KG1 (cell line): ENCODE data around the gene SRCAP.

Source experiments
- DNase-seq: peaks from one replicate; lab custom pipeline; 2025; lab: John Stamatoyannopoulos, UW

Gene SRCAP

DNA sequence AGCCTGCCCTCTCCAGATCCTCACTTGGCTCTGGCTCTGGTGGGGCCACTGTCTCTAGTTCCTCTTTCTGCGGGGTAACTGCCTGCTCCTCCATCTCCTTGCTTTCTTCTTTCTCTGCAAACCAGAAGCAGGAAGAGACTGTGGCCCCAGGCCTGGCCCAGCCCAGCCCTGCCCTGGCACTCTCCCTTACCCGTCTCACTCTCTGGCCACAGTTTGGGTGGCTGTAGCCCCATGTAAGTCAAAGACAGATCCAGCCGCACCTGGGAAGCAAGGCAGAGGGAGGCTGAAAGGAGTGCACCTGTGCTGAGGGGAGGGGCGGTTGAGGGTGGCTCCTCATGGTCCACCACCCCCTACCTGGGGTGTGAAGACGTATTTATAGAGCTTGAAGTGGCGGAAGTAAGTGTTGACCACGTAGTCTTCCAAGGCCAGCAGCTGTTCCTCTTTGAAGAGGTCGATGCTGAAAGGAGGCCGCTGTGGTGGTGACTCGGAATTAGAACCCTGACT lies 60.1 kb downstream of the SRCAP start:
- peak; percentile 33 for DNase-seq

DNA sequence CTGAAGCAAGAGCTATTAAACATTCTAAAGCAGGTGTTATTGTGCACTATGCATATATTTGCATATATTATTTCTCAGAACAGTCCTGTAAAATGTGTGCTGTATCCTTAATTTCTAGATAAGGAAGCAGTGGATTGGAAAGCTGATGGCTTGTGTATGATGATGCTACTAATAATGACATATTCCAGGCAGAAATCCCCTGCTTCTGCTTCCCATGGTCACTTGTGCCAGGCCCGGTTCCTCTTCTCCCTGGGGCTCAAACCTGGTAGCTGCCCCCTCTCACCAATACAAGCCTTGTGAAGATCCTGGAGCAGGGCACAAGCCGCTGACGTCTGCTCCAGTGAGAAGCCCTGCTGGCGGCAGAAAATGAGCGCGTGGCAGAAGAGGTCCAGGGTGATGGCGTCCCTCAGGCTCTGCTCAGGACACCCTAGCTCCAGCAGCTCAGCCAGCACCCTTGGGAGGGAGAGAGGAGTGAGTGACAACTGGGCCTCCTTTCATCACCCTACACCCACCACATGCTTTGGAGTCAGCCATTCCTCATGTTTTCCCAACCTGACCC lies 61.1 kb downstream of the SRCAP start:
- no peak for DNase-seq

DNA sequence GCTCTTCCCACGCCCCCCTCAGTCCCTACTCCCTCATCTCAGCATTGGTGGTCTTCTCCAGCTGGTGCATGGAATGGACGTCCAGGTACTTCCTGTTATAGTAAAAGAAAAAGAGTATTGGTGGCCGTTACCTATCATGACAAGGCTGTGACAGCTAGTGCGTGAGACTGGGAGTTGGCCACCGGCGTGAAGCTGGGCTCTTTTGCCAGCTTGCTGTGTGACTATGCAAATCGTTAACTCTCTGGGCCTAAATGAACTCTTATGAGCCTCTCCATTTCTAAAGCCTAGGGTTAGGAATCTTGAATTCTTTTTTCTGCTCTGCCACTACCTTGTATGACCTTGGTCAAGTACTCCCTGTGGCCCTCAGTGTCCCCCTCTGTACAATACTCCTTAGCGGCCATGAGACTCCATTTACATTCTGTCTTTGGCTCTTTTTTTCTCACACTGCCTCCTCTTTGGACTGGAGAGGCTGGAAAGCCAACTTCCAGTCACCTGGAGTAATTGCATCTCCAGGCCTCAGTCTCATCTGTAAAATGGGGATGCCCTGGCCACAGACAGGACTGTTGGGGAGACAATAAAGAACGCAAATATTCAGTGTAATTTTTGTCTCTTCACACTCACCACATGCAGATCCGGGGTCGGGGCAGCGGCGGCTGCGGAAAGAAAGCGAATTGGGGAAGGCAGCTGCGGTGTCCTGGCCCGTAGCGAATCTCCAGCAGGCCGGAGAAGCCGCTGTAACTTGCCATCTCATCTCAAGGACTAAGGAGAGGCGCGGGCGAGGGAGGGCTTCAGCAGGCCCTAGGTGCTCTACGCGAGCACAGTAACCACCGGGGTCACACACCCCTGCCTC lies 61.8 kb downstream of the SRCAP start:
- DNase-seq, result no peak

DNA sequence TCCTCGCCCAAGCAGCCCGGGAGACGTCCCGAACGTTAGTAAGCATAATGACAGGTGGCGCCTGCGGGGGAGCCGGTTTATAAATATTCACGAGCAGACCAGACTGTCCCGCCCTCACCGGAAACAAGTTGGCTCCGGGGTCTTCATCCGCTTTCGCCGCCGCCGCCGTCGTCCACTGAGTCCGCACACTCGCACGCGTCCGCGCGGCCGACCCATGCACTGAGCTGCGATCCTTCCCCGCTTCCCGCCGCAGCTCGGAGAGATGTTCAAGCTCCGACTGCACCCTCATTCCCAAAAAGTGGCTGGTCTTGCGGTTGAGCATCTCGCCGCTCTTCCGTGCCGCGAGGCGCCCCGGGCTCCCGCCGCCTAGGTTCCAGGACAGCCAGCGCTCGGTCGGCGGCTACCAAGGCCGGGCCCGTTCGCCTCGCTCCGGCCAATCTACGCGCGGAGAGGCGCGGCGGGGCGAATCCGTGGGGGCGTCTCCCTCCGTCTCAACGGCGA lies 62.5 kb downstream of the SRCAP start:
- DNase-seq, result no peak

DNA sequence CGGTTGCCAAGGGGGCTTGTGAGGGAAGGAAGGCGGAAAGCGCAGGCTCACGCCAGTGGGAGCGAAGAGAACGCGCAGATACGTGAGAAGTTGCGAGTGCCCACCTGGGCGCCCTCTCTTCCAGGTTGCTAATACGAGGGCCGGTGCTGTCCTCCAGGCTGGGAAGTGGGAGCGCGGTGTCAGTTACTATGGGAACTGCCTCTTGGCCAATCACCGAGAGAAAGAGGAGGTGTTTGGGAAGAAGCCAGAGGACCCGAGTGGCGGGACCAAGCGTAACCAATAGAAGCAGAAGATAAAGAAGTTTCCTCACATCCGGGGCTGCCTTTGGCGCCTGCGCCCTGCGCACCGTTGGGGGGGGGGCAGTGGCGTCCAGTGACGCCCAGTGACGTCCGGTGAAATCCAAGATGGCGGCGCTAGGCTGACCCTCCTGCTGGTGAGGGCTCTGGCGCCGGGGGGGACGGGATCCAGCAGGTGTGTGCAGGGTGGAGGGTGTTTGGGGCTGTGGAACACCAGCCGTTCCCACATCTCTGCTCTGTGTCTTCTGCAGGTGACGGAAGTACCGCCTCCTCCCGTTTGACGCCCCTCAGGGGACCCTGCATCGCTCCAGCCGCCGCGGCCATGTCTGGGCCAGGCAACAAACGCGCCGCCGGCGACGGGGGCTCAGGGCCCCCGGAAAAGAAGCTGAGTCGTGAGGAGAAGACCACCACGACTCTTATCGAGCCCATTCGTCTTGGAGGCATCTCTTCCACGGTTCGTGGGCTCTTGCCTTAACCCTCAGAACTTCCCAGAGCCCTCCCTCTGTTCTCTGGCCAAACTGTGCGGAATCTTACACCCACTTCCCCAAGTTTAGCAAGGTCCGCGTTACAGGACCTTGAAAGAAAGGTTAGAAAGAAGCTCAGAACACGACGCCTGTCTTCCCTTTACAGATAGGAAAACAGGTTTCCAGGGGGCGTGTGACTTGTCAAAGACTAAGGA lies 63.2 kb downstream of the SRCAP start, which contains the start of the genes CFAP119 and RNF40:
TSS of gene CFAP119 (minus strand) at position 135 of the 975 bp plus-strand sequence. CDS start 314 bp downstream, outside the sequence.
TSS of gene RNF40 (plus strand) at position 395 of the 975 bp plus-strand sequence. CDS start at position 619, 224 bp downstream.
- DNase-seq, result peak; percentile 95

DNA sequence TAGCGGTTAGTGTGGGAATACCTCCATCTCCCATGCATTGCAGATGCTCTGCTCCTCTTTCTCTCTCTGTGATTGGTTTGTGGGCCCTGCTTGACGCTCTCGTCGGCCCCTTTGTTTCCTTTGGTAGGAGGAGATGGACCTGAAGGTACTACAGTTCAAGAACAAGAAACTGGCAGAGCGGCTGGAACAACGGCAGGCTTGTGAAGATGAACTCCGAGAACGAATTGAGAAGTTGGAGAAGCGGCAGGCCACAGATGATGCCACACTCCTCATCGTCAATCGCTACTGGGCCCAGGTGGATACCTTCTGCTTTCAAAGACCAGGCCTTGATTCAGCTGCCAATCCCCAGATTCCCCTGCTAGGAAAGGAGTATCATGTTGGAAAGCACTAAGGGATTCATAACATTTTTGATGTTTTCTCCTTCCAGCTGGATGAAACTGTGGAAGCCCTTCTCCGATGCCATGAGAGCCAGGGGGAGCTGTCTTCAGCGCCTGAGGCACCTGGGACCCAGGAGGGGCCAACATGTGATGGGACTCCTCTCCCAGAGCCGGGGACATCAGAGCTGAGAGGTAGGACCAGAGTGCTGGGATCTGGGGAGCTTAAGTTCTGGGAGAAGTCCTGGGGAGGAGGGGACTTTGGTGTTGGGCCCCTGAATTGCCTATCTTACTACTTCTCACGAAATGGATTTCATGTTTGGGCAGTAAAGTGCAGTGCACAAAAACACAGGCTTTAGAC lies 64.2 kb downstream of the SRCAP start:
- no peak for DNase-seq

DNA sequence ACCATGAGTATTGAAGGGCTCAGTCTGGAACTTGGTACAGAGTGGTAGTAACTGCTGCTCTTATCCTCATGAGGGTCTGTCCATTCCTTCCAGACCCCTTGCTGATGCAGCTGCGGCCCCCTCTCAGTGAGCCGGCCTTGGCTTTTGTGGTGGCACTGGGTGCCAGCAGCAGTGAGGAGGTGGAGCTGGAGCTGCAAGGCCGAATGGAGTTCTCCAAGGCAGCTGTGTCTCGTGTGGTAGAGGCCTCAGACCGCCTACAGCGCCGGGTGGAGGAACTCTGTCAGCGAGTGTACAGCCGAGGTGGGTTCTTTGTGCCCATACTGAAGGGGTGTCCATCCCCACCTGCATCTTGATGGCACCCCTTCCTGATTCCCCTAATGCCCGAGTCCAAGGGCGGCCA lies 65.1 kb downstream of the SRCAP start:
- no peak for DNase-seq

DNA sequence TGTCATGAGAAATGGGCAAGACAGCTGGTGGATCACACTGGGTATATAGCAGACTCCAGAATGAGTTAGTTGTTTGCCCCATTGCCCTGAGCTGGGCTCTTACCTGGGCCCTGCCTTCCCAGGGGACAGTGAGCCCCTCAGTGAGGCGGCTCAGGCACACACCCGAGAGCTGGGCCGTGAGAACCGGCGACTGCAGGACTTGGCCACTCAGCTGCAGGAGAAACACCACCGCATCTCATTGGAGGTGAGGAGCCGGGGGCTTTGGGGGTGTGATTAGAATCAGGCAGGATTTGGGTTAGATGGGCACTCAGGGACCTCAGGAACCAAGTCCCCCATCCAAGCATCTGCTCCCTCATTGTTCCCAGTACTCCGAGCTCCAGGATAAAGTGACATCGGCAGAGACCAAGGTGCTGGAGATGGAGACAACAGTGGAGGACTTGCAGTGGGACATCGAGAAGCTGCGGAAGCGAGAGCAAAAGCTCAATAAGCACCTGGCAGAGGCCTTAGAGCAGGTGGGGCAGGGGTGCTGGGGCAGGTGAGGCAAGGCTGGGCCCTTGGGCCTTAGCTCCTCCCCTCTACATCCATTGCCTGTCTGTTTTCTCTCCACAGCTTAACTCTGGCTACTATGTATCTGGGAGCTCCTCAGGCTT lies 66.0 kb downstream of the SRCAP start:
- DNase-seq, result no peak

DNA sequence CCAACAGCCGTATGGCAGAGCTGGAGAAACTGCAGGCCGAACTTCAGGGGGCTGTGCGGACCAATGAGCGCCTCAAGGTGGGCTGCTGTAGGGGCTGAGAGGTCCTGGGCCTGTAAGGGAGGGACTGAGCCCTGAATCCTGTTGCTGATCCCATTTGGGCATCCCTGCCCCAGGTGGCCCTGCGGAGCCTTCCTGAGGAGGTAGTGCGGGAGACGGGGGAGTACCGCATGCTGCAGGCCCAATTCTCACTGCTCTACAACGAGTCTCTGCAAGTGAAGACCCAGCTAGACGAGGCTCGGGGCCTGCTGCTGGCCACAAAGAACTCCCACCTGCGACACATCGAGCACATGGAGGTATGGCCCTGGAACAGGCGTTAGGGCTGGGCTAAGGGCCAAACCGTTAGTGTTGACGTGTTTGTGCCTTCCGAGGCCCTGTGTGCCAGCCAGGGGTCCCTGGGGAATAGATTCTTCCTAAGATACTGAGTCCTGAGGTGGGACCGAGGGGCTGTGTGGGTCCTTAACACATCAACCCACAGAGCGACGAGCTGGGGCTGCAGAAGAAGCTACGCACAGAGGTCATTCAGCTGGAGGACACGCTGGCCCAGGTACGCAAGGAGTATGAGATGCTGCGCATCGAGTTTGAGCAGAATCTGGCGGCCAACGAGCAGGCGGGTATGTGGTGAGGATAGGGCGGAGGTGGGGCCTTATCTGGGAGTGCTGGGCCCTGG lies 67.4 kb downstream of the SRCAP start:
- DNase-seq, result no peak

DNA sequence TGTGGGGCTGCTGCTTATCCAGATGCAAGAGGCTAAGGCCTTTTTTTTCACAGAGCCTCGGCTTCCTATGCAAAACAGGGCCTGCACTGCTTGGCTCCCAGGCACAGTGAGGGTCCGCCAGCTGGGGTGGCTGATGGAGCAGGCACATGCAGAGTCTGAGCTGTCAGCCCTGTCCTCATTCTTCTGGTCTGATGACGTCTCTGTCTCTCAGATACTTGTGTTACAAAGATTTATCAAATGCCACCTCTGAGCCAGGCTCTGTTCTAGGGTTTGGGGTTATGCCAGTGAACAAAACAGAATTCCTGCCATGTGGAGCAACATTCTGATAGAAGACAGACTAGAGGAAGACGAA lies 67.9 kb downstream of the SRCAP start:
- DNase-seq, result no peak

DNA sequence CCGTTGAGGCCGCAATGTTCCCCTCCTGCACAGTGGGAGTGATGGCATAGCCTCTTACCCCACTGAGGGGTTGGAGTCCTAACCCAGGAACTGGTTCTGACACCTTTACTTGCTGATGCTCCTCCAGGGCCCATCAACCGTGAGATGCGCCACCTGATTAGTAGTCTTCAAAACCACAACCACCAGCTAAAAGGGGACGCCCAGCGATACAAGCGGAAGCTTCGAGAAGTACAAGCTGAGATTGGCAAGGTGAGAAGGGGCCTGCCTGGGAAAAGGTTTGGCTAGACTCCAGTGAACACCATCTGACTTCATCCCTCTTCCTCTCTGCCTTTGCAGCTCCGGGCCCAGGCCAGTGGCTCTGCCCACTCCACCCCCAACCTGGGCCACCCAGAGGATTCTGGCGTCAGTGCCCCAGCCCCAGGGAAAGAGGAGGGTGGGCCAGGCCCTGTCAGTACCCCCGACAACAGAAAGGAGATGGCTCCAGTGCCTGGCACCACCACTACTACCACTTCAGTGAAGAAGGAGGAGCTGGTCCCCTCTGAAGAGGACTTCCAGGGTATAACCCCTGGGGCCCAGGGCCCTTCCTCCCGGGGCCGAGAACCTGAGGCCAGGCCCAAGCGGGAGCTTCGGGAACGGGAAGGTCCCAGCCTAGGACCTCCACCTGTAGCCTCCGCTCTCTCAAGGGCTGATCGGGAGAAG lies 68.9 kb downstream of the SRCAP start:
- no peak for DNase-seq

DNA sequence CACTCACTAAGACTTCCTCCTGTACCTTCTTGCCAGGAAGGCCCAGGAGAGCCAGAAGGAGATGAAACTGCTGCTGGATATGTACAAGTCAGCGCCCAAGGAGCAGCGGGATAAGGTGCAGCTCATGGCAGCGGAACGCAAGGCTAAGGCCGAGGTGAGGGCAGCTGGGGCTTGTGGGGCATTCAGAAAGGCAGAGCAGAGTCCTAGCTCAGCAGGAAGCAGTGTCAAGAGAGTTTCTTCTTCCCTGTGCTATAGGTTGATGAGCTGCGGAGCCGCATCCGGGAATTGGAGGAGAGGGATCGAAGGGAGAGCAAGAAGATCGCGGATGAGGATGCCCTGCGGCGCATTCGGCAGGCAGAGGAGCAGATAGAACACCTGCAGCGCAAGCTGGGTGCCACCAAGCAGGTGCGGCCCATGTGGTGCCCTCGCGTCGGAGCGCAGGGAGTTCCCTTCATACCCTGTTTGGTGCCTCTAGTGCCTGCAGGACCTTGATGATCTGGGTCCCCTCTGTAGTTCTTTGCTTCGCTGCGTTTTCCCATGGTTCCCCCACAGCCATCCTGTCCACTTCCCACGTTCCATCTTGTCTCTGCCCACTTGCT lies 69.7 kb downstream of the SRCAP start:
- DNase-seq, result no peak

DNA sequence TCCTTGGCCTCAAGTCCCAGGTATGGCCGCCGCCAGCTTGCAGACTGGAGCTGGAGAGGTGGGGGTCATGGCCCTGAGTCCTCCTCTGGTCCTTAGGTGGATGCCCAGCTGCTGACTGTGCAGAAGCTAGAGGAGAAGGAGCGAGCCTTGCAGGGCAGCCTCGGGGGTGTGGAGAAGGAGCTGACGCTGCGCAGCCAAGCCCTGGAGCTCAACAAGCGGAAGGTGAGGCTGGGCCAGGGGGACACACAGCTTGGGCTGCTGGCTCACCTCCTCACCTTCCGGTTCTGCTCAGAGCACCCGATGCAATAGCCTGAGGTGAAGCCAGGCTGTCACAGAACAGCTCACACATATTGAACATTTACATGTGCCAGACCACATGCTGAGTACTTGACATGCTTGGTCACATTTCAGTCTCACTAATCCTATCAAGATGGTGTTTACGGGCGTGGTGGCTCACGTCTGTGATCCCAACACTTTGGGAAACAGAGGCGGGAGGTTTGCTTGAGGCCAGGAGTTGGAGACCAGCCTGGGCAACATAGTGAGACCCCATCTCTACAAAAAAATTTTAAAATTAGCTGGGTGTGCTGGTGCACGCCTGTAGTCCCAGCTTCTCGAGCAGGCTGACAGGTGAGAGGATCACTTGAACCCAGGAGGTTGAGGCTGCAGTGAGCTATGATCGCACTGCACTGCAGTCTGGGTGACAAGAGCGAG lies 70.6 kb downstream of the SRCAP start:
- no peak for DNase-seq

DNA sequence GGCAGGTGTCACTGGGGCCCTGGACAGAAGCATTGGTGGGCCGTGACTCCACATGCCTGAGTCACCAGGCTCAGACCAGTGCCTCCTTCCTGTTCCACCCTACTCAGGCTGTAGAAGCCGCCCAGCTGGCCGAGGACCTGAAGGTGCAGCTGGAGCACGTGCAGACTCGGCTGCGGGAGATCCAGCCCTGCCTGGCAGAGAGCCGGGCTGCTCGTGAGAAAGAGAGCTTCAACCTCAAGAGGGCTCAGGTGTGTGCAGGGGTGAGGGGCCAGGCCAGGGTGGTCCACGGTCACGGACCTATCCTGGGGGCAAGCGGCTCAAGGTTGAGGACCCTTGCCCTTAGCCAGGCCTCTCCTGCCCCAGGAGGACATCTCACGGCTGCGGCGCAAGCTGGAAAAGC lies 72.8 kb downstream of the SRCAP start:
- no peak for DNase-seq

DNA sequence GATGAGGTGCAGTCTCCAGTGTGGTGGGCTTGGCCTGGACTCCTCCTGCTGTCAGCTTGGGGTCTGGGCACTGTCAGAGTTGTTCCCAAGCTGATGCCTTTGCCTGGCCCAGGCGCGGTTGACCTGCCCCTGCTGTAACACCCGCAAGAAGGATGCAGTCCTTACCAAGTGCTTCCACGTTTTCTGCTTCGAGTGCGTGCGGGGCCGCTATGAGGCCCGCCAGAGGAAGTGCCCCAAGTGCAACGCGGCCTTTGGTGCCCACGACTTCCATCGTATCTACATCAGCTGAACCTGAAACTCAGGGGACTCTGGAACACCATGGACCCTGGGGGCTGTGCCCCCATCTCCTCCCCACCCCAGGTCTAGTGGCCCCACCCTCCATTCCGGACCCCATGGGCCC lies 74.9 kb downstream of the SRCAP start:
- no peak for DNase-seq

DNA sequence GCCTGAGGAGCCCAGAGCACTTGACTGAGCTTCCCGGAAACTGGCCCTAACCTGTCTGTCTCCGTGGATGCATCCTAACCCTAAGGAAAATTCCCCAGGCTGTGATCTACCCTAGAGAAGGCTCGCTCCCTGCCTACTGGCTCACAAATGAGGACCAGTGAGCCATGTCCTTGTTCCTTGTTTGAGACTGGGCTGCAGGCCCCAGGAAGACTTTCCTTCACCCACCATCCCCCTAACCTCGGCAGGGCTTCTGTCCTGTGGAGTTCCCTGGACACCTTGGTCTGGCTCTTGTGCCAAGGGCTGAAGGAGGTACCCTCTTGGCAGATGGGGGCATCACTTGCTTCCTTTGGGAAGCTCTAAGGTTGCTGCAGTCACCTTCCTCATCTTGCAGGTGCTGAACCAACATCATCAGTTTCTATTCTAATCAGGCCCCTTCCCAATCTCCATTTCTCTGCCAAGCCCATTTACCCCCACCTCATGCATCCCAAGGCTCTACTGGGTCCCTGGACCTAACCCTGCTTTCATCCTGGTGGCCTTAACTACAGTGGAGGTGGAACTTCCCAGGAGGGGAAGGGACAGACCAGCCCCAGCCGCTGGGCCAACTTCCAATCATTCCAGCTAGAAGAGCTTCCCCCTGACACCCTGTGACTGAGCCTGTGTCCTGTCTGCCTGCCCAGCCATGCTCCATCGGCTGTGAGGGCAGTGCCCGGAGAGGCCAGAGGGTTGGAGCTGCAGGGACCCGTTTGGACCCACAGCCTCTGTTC lies 75.6 kb downstream of the SRCAP start:
- no peak for DNase-seq

DNA sequence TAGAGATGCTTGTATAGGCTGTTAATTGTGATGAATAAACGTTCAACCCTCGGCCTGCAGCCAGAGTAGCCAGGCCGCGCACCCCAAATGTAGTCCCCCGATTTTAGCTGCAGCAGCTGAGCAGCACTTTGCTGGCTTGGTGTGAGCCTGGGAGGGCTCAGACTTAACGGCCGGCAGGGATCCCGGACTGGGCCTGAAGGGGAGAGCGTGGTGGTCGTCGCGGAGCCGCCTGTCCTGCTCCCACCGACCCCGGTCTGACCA lies 76.1 kb downstream of the SRCAP start:
- no peak for DNase-seq
